ENCODE data around the gene SMC6.

DNA sequence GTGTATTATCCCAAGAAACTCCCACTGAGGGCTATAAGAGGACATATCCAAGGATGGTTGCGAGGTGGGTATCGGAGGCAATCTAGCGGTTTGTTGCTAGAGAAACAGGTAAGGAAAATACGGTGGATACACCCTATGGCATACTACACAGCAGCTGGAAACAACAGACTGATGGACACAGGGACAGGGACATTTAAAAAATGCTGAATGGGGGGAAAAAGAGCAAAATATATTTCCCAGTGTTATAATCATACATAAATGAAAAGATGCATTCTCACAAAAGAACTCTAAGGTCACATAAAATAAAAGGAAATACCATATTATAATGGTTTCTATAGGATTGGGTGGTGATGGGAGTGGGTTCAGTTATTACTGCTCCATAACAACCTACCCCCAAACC lies 95.9 kb downstream of the SMC6 start:
- TF ChIP-seq CTCF (IDR thresholded peaks at IDR 0.05) = no peak
- no peak for TF ChIP-seq POLR2A (IDR thresholded peaks at IDR 0.05)

Measured in adrenal gland (tissue), 5 donors.